ENCODE results near the gene ARHGAP15. TPM values are rescaled to one million over a fixed set of nuclear protein-coding genes. Genes with fewer than 3 reads are reported as not detected.

ARHGAP15 gene
- total RNA-seq, 1 donor from 2014 or later = not detected

GRCh38 chr2:143623909-143624260 lies 494.7 kb downstream of the ARHGAP15 start:
- no peak for TF ChIP-seq CTCF (conservative IDR thresholded peaks at IDR 0.05; ENCODE audit: low read depth, low read length)
- no peak overlapping the region for H3K4me3 ChIP-seq (ENCODE audit: low read depth, low read length)
- DNase-seq (ENCODE audit: low read depth) = no peak

GRCh38 chr2:143629340-143629739 lies 500.1 kb downstream of the ARHGAP15 start:
- no peak overlapping the region for H3K4me3 ChIP-seq (ENCODE audit: low read depth, low read length)
- DNase-seq (ENCODE audit: low read depth) = no peak
- TF ChIP-seq CTCF (conservative IDR thresholded peaks at IDR 0.05; ENCODE audit: low read depth, low read length) = no peak

GRCh38 chr2:143632751-143633374 lies 503.6 kb downstream of the ARHGAP15 start:
- TF ChIP-seq CTCF (conservative IDR thresholded peaks at IDR 0.05; ENCODE audit: low read depth, low read length) = no peak
- no peak overlapping the region for H3K4me3 ChIP-seq (ENCODE audit: low read depth, low read length)
- no peak for DNase-seq (ENCODE audit: low read depth)

GRCh38 chr2:143633419-143633818 lies 504.2 kb downstream of the ARHGAP15 start:
- no peak for DNase-seq (ENCODE audit: low read depth)
- H3K4me3 ChIP-seq (ENCODE audit: low read depth, low read length) = no peak overlapping the region
- TF ChIP-seq CTCF (conservative IDR thresholded peaks at IDR 0.05; ENCODE audit: low read depth, low read length) = no peak

- no peak for DNase-seq (ENCODE audit: low read depth)
- no peak overlapping the region for H3K4me3 ChIP-seq (ENCODE audit: low read depth, low read length)
- TF ChIP-seq CTCF (conservative IDR thresholded peaks at IDR 0.05; ENCODE audit: low read depth, low read length) = no peak
Measured at GRCh38 chr2:143635302-143635701, 506.1 kb downstream of the ARHGAP15 start.

- TF ChIP-seq CTCF (conservative IDR thresholded peaks at IDR 0.05; ENCODE audit: low read depth, low read length) = no peak
- no peak overlapping the region for H3K4me3 ChIP-seq (ENCODE audit: low read depth, low read length)
- DNase-seq (ENCODE audit: low read depth) = no peak
Measured at GRCh38 chr2:143635936-143636335, 506.7 kb downstream of the ARHGAP15 start.

GRCh38 chr2:143640826-143641225 lies 511.6 kb downstream of the ARHGAP15 start:
- no peak for TF ChIP-seq CTCF (conservative IDR thresholded peaks at IDR 0.05; ENCODE audit: low read depth, low read length)
- H3K4me3 ChIP-seq (ENCODE audit: low read depth, low read length) = no peak overlapping the region
- DNase-seq (ENCODE audit: low read depth) = no peak
